Epithelial cell of esophagus (primary cell): ENCODE results near the gene RBM6.

Source experiments
- DNase-seq: peaks from one replicate; pipeline ENCODE4 v3.0.0; 2010; ENCODE audit warnings: low read depth
- H3K4me3 ChIP-seq: 2 replicates; pipeline ENCODE4 v1.5.1; 2011; ENCODE audit warnings: mild to moderate bottlenecking, low read length, control low read depth
- CTCF ChIP-seq: IDR thresholded peaks from 2 replicates; pipeline ENCODE4 v1.5.1; 2011; ENCODE audit warnings: low read depth, mild to moderate bottlenecking, low read length, control low read depth, inconsistent platforms; ENCODE audit not compliant: insufficient read depth; ENCODE audit errors: missing control alignments

The RBM6 gene

DNA sequence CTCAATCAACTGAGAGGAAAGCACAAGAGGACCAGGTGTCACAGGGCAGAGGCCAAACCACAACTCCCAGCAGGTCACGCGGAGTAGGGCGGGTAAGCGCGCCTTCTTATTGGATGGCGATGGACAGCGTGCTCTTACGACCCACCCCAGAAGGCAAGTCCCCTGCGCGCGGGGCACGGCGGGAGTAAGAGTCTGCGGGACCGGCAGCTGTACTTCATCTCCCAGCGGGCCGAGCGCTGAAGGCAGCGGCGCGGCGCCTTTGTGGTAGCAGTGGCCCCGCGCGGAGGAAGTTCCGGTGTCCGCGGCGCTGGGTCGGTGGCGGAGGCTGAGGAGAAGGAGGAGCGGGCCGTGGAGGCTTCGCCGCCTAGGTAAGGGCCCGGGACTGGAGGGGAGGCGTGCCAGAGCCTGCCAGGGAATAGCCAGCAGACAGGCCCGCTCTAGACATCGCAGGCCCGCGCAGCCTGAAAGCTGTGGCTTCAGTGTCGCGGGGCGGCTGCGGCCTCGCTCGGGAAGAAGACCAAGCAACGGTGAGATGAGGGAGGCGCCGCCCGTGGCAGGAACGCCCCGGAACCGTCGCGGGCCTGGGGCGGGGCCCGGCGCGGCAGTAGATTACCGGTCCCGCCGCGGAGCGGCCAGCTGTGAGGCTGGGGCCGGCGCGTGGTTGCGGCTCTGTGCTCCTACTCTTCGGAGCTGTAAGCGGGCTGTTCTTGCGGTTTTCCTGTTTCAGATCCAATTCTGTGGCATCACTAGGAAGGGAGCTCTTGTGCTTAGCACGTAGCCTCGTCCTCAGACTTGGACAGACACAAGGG is at the start of gene RBM6:
TSS of gene RBM6 (plus strand) at position 293 of the 809 bp plus-strand sequence. CDS start 22,492 bp downstream, outside the sequence.
- peak; percentile 98 for DNase-seq
- H3K4me3 ChIP-seq, result peak within 1 kb of the TSS; percentile 96
- no peak for TF ChIP-seq CTCF

DNA sequence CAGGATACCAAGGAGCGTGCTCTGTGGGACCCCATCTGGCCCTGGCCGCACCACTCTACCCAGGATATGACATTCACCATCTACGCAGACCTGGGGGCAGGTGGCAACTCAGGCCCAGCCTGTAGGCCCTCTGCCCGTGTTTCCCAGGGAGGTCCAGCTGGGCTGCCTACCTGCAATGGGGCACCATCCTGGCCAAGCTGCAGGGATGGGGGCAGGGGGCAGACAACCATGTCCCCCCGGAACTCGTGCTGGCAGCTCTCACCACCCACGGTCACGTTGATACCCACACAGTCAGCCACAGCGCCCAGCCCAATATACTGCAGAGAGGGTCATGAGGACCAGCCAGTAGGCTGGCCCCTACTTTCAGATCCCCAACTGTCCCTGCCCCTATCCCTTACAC is 44.2 kb upstream of the RBM6 start:
- no peak for TF ChIP-seq CTCF
- no peak overlapping the region for H3K4me3 ChIP-seq
- DNase-seq, result no peak

GRCh38 chr3:49896345-49896744 is 43.6 kb upstream of the RBM6 start:
- H3K4me3 ChIP-seq, result no peak overlapping the region
- no peak for DNase-seq
- TF ChIP-seq CTCF, result no peak

- TF ChIP-seq CTCF, result no peak
- no peak for DNase-seq
Observed at GRCh38 chr3:49898991-49899390, 41.0 kb upstream of the RBM6 start.

GRCh38 chr3:49899815-49900214 is 40.1 kb upstream of the RBM6 start:
- H3K4me3 ChIP-seq, result no peak overlapping the region
- DNase-seq, result peak; percentile 25
- TF ChIP-seq CTCF, result no peak

More at GRCh38 chr3:49898991-49899390, 41.0 kb upstream of the RBM6 start:
- H3K4me3 ChIP-seq, result no peak overlapping the region

DNA sequence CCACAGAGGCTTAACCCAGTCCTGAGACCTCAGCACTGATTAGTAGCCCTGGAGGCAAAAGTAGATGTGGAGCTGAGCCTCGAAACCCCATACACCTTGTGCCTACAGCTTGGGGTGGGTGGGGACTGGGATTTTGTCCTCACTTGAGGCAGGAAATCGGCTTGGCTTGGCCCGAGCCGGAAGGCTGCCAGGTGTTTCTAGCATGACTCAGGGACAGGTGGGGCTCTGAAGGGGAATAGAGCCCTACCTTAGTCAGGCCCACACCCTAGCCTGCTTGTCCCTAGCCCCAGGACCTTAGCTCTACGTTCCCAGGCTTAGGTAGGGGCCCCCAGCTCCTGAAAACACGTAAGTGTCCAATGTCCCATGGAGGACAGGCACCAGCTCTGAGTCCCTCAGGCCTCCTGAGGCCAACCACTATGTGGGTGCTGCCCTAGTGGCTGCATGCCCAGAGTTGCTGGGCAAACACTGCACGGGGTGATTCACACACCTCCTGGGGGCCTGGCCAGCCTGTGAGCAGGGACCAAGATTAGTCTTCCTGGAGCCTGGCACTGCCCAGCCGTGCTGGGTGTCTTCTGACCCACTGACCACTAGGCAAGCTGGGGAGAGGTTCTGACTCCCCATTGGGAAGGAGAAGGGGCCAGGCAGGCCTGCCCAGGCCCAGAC is 39.3 kb upstream of the RBM6 start:
- TF ChIP-seq CTCF, result no peak
- H3K4me3 ChIP-seq, result peak overlapping the region; percentile 11
- DNase-seq, result peak; percentile 98
